Measurements from ENCODE around the gene MTUS2. TPM values are rescaled to one million over a fixed set of nuclear protein-coding genes. Genes with fewer than 3 reads are reported as not detected.

The MTUS2 gene
- 0.35 and 0.42 TPM in 2 replicates for total RNA-seq (2021)
- long read RNA-seq, partial matches to known transcripts, result 1 of 1 reads
- long read RNA-seq, other reads (novel, unspliced or antisense), result 0 of 1 reads

GRCh38 chr13:28820099-28821051, at the start of gene MTUS2:
MTUS2 (plus strand) TSS chr13:28820339.
- H3K27me3 Mint-ChIP-seq (ENCODE audit: low read depth), result peaks cover 81% of the 10 kb centered on the region
- H3K56ac ChIP-seq (ENCODE audit: insufficient read length, low read depth, low read length), result no peak within 1 kb of the TSS
- H3K9me3 Mint-ChIP-seq, result peaks cover 10 to 14% of the 10 kb centered on the region in 2 experiments
- no peak within 1 kb of the TSS for H3K23ac ChIP-seq (ENCODE audit: insufficient read length, low read depth, low read length)
- H4K8ac ChIP-seq (replicated peaks; ENCODE audit: insufficient read length, low read depth, low read length), result no peak within 1 kb of the TSS
- H2BK12ac ChIP-seq (ENCODE audit: insufficient read length, low read depth, low read length), result no peak within 1 kb of the TSS
- H4K20me1 ChIP-seq (ENCODE audit: control insufficient read depth, insufficient read depth, insufficient read length), result no peaks in the 10 kb centered on the region
- no peak within 1 kb of the TSS for H2BK20ac ChIP-seq (ENCODE audit: low read depth, low read length, poor library complexity, severe bottlenecking)
- TF ChIP-seq CTCF (conservative IDR thresholded peaks at IDR 0.05), result 0 out of 3 replicates have a peak, but pooled peaks have one; percentile 17
- peak within 1 kb of the TSS; percentile 73 to 90 for H3K4me3 Mint-ChIP-seq
- DNase-seq, result peak; percentile 72
- no peak within 1 kb of the TSS for H2BK5ac ChIP-seq (ENCODE audit: insufficient read length, low read length)
- no peak within 1 kb of the TSS for H3K14ac ChIP-seq (ENCODE audit: insufficient read depth, low read length)
- H3K18ac ChIP-seq (ENCODE audit: insufficient read length, low read depth, low read length), result no peak within 1 kb of the TSS
- H3T11ph ChIP-seq (ENCODE audit: low read length), result no peak within 1 kb of the TSS
- H3K23me2 ChIP-seq (ENCODE audit: insufficient read length, low read depth, low read length, poor library complexity, severe bottlenecking), result peaks cover 11% of the 10 kb centered on the region
- no peak within 1 kb of the TSS for H3K4ac ChIP-seq (ENCODE audit: low read depth, low read length)
- no peaks in the 10 kb centered on the region for H3K79me2 ChIP-seq (ENCODE audit: insufficient read depth, low read length)
- peaks cover 8 to 11% of the 10 kb centered on the region in 2 experiments; a peak in 3 of 4 replicates for H3K4me1 Mint-ChIP-seq
- H4K5ac ChIP-seq (ENCODE audit: insufficient read length, low read depth, low read length), result no peak within 1 kb of the TSS
- no peak within 1 kb of the TSS for H2BK120ac ChIP-seq (ENCODE audit: low read depth, low read length, poor library complexity, severe bottlenecking)
- no peaks in the 10 kb centered on the region for H3K9me3 ChIP-seq (ENCODE audit: control insufficient read depth, low read depth, low read length)
- peaks cover 17% of the 10 kb centered on the region for H3K27me3 ChIP-seq (ENCODE audit: insufficient read depth, low read length)
- no peak within 1 kb of the TSS for H3K9ac ChIP-seq (ENCODE audit: extremely low read depth, insufficient read length, low read length)
- H3K27ac ChIP-seq (ENCODE audit: insufficient read length, low read depth, low read length), result no peak within 1 kb of the TSS
- H3K27ac Mint-ChIP-seq, result no peak within 1 kb of the TSS
- H2AFZ ChIP-seq (ENCODE audit: low read length), result peak within 1 kb of the TSS; percentile 27
- peaks cover 0 to 2% (median 0%) of the 10 kb centered on the region in 3 experiments; a peak in 2 of 7 replicates for H3K36me3 Mint-ChIP-seq (ENCODE audit: insufficient read depth in 1 of 3, low read depth in 3 of 3)
- no peak within 1 kb of the TSS for H2AK5ac ChIP-seq (ENCODE audit: insufficient read length, low read length)
- H3K4me2 ChIP-seq (ENCODE audit: insufficient read depth, insufficient read length, low read length), result peak within 1 kb of the TSS; percentile 78
- H2BK15ac ChIP-seq (ENCODE audit: low read depth, low read length), result no peak within 1 kb of the TSS
- WGBS (ENCODE audit: extremely low coverage, insufficient read length, low lambda C conversion rate), result no CpG with 5 or more reads among the region's 89 CpGs
- no peaks in the 10 kb centered on the region for H3K4me1 ChIP-seq (ENCODE audit: insufficient read depth, low read length)
- H3K79me1 ChIP-seq (ENCODE audit: insufficient read depth, low read depth, low read length, poor library complexity, severe bottlenecking), result no peaks in the 10 kb centered on the region
- H4K91ac ChIP-seq (ENCODE audit: insufficient read length, low read depth, low read length), result no peak within 1 kb of the TSS

Measured in H9 (cell line).